GM21447 (cell line): ENCODE results near the gene PSME2.

Experiments
- ATAC-seq: cut with Tn5 transposase; IDR thresholded peaks from one replicate; pipeline ENCODE4 v1.9.1; 2021; ENCODE audit not compliant: unreplicated experiment

The PSME2 gene

GRCh38 chr14:24095271-24096068 is 50.9 kb downstream of the PSME2 start:
- peak; percentile 68 for ATAC-seq

GRCh38 chr14:24094841-24095270 is 51.6 kb downstream of the PSME2 start:
- ATAC-seq = peak; percentile 3

- ATAC-seq = peak; percentile 46
Observed at GRCh38 chr14:24093901-24094840, 52.2 kb downstream of the PSME2 start, which contains the start of gene PCK2. PCK2 (plus strand) TSS chr14:24094311; CDS start chr14:24094406, 95 bp downstream.
